GM23338 (cell line): Measurements from ENCODE around the gene ATIC. TPM values are rescaled to one million over a fixed set of nuclear protein-coding genes. Genes with fewer than 3 reads are reported as not detected.

ENCODE experiments used
- CREB1 ChIP-seq: fragments of 250-450 bp; sonication (Bioruptor Pico); IDR thresholded peaks from 2 replicates; pipeline ENCODE4 v1.5.0; 2020; ENCODE audit warnings: low read depth, mild to moderate bottlenecking, moderate library complexity
- ETS1 ChIP-seq: IDR thresholded peaks from 2 replicates; pipeline ENCODE4 v1.6.1; 2016; ENCODE audit warnings: antibody characterized with exemption
- EZH2 ChIP-seq: fragments of 200-600 bp; sonication (generic); IDR thresholded peaks from one replicate; pipeline ENCODE4 v1.8.0; 2017; ENCODE audit warnings: antibody characterized with exemption, mild to moderate bottlenecking, low read depth; ENCODE audit not compliant: unreplicated experiment
- NANOG ChIP-seq: IDR thresholded peaks from 2 replicates; pipeline ENCODE4 v1.6.1; 2016; ENCODE audit warnings: antibody characterized with exemption, borderline replicate concordance
- POLR2AphosphoS5 ChIP-seq: IDR thresholded peaks from 2 replicates; pipeline ENCODE4 v1.6.1; 2016; ENCODE audit warnings: antibody characterized with exemption, low read depth
- REST ChIP-seq: IDR thresholded peaks from one replicate; pipeline ENCODE4 v1.6.1; 2018; ENCODE audit warnings: antibody characterized with exemption; ENCODE audit not compliant: unreplicated experiment
- ZNF462 ChIP-seq: fragments of 250-450 bp; sonication (Bioruptor Pico); IDR thresholded peaks from 2 replicates; pipeline ENCODE4 v1.5.0; 2020; ENCODE audit warnings: mild to moderate bottlenecking, moderate library complexity
- polyA plus RNA-seq: library from polyadenylated mRNA; unstranded; fragments of >200 nt; fragmentation: Nextera tagmentation; extraction: Ambion mirVana; gene quantifications from 2 replicates; pipeline ENCODE4 v1.2.1, GENCODE V29; 2016
- total RNA-seq: library from RNA; depleted of rRNA; stranded (reverse); fragments of >200 nt; shearing (Covaris generic); gene quantifications from 2 replicates; pipeline ENCODE4 v1.2.3, GENCODE V29; 2014

ATIC gene
- total and polyA plus RNA-seq, 2 experiments from 2014 or later = 118 to 185 TPM

DNA sequence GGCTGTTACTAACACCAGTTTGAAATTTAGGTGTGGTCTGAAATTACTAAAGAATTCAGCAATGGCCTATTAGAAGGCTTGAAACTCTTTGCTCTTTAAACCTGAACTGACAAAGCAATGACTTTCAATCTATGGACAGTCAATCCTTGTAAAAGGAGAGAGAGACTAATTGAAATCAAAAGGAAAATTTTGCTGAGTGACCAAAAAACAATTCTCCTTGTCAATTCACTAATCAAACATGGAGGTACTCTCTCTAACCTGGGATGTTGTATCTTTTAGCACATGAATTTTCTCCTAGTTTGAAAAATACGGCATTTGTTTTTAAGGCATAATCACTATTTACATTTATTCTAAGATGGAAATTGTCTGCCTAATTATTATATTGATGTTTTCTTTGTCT, 49.6 kb upstream of the ATIC start (continued):
- TF ChIP-seq ZNF462 (CRISPR knock-in tag) (no peak), ETS1 (no peak), POLR2AphosphoS5 (no peak), NANOG (no peak), EZH2 (no peak), CREB1 (no peak), REST (no peak)
